HG03565 (cell line): ENCODE measurements around the gene PLA2G2F.

Experiments used
- ATAC-seq: cut with Tn5 transposase; IDR thresholded peaks from one replicate; pipeline ENCODE4 v1.9.1; 2021; ENCODE audit warnings: mild to moderate bottlenecking, moderate library complexity; ENCODE audit not compliant: unreplicated experiment

Gene PLA2G2F

DNA sequence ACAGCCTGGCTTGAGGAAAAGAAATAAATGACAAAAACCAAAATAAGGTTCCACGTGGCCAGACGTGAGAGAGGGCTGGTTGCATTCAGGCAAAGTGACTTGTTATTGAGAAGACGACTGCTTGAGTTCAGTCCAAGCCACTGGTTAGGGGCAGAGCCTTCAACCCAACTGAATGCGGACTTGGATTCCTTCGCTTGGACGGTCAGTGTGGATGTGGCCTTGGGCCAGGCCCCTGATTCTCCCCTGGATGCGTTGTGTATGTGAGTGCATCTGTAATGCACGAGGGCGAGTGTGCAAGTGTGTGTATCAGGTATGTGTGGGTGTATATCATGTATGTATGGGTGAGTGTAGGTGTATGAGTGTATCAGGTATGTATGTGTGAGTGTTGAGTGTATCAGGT lies 1.9 kb downstream of the PLA2G2F start:
- ATAC-seq: no peak

DNA sequence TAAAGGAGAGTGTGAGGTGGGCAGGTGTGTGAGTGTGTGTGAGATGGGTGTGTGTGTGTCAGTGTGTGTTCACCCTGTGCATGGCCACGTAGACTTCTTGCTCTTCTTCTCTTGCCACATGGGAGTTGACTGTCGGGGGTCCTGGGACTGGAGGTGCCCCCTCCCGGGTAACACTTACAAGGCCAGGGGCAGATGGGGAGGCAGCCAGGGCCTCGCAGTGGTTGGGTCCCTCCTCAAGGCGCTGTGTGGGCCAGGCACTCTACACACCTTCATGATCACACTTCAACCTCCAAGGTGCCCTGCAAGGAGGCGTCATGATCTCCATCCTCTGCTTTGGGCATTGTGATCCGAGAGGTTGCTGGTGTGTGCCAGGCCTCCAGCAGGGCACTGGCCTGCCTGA lies 2.3 kb downstream of the PLA2G2F start:
- ATAC-seq: no peak

DNA sequence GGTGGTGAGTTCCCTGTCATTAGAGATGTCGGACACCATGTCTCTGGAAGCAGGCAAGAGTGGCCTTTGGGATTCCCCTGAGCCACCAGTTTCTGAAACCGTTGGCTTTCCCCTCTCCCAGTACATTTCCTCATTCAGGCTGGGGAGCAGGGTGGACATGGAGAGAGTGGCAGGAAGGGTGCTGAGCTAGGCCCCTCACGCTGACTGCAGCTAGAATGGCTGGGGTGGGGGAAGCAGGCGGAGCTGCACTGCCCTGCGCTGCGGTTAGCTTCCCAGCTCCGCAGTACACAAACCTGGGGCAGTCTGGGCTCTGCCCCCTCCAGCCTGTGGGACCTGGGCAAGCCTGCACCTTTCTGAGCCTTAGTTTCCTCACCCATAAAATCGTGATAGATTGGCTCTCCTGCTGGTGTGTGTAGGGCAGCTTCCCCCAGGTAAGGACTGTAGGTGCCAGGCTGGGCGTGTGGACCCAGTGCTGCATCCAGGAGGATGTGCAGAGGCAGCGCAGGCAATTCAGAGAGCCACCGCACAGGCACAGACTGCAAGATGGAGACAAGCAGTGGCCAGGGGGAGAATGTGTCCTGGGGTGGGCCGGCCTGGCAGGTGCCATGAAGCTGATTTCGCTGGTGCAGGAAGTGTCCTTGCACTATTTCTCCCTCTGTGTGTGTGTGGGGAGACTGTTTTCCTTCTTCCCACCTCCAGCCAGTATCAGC lies 3.0 kb downstream of the PLA2G2F start:
- ATAC-seq: no peak

DNA sequence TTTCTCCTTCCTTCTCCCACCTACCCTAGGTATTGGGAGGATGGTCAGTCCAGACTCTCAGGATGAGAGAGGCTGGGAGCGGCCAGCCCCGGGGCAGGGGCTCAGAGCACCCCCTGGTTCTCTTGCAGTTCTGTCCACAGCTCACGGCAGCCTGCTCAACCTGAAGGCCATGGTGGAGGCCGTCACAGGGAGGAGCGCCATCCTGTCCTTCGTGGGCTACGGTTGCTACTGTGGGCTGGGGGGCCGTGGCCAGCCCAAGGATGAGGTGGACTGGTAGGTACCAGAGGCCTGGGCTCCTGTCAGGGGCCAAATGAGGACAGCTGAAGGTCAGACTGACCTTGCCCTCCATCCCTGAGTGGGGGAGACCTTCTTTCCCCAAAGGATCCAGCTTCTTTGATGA lies 4.2 kb downstream of the PLA2G2F start:
- no peak for ATAC-seq

DNA sequence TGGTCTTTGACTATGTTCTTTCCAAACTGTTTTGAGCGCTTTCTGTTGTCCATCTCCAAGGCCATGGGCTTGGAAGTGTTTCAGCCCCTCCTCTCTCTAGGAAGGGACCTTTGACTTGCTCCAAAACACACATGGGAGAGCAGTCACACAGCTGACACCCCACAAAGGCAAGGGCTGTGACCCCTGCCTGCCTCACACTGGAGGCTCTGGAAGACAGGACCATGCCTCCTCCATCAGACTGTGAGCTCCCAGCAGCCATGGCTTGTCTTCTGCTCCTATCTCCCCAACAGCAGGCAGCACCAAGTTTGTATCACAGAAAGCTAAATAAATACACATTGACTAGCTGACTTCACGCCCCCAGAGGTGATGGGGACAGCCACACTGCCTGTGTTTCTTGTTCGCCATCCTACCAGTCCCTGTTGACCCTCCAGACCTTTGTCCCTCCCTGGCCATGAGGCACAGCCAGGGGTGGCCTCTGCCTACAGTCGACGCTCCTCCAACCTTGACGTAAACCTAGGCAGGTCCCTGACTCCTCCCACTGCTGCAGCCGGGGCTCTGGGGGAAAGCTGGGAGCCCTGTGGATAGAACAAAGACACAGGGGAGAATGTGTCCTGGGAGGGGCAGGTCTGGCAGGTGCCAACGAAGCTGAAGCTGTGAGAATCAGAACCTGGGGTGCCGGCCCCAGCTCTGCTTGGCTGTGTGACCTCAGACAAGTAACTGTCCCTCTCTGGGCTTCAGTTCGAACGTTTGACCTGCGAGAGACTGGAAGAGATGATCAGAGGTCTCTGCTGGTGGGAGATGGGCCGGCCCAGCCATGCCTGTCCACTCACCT lies 4.8 kb downstream of the PLA2G2F start:
- no peak for ATAC-seq

DNA sequence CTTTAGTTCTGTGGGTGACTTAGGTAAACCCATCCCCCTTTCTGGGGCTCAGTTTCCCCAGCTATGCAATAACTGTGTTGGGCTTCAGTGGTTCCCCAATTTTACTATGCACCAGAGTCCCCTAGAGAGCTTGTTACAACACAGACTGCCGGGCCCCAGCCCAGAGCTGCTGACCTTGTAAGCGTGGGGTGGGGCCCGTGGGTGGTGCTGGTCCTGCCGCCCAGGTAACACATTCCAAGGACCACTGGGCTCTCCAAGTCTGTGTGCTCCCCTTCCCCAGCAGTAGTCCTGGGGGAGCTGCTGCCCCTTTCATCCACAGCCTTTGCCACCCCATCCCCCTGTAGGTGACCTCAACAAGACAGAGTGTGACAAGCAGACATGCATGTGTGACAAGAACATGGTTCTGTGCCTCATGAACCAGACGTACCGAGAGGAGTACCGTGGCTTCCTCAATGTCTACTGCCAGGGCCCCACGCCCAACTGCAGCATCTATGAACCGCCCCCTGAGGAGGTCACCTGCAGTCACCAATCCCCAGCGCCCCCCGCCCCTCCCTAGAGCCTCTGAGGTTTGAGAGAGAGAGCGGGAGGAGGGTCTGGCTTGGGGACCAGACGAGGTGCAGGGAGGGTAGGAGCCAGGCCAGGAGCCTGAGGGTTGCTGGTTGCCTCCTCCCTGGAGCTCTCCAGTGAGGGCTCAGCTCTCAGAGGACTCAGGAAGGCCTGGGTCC lies 8.9 kb downstream of the PLA2G2F start:
- ATAC-seq: no peak

DNA sequence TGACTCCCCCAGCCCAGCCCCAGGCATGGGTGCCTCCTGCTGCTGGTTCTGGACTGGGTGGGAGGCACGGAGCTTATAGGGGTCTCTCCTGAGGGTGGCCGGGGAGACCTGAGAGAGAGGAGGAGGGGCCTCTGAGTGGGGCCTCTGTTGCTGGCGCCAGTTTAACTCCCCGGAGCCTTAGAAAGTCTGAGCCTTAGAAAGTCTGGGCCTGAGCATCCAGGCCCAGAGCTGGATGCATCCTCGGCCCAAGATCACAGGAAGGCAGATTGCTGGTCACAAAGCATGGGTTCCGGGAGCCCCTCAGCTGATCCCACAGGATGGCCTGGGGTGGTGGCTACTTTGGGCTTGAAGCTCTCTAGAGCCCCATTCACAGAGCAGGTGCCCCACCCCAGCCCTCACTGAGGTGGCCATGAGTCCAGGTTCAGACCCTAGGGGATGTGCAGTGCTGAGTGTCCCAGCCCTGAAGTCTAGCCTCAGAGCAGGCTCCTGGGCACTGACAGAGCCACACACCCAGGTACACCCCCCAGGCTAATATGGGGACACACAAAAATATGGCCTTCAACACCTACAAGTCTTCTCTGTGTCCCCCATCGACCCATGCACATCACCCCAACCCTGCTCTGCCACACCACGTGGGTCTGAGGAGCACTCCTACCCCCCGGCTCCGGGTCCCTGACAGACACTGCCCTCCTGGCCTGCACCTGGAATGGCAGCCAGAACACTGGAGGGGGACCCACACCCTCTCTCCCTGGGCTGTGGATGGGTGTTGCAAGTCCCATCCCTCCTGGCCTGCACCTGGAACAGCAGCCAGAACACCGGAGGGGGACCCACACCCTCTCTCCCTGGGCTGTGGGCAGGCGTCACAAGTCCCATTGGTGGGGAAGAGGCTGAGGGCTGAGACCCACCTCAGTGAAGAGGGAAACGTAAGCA lies 9.7 kb downstream of the PLA2G2F start:
- ATAC-seq: no peak

DNA sequence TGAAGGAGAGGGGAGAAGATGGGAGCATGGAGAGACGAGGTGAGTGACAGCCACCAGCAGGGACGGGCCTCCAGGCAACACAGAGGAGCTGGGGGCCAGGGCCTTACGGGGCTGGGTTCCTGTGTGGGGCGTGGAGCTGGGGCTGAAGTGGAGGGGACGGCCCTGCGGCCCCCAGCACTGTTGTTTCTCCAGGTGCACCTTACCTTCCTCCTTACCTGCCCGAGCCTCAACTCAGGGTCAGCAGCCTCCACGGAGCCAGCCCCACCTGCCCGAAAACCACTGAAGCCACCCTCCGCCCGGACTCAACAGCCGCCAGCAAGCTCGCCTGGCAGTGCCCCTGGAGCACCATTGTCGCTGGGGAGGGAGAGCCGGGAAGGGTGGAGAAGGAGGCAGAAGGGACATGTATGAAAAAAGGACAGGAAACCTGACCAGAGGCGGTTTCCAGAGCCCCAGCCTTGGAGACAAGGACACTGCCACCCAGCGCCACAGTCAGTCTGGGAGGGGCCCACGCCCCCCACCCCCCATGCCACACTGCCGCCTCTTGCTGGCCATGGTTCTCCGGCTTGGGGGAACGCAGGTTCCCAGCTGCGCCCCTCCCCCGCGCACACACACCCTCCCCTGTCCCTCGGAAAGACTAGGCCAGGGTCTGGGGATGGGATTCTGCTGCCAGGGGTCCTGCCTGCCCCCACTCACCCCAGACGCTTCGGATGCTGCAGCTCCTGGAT lies 10.6 kb downstream of the PLA2G2F start:
- ATAC-seq: no peak

DNA sequence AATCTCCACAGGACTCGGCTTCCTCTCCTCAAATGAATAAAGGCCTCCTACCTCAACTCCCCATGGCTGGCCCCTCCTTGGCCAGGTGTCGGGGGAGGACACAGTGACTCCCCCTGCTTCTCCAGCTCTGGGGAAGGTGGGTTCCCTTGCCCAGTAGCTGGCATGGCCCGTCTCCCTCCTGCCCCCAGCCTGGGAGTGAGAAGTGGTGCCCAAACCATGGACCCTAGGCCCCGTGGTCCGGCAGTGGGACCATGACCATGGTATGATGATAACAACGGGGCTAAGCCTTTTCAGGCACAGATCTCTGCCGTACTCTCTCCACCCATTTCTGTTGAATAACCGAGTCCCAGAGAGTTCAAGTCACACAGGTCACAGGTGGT lies 11.2 kb downstream of the PLA2G2F start:
- no peak for ATAC-seq

DNA sequence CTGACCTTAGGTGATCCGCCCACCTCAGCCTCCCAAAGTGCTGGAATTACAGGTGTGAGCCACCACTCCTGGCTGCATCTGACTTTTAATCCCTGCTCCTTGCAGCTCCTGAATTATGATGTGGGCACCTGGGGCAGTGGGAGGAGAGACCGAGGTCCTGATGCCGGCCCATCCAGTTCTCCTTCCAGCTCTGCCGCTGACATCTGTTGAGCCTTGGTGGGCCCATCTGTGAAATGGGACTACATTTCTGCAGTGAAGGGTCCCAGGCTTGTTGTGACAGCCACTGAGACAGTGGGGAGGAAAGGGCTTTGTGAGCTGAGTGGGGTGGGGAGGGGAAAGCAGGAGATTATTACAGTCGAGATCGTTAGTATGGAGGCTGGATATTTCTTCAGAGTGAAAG lies 11.8 kb downstream of the PLA2G2F start:
- no peak for ATAC-seq

DNA sequence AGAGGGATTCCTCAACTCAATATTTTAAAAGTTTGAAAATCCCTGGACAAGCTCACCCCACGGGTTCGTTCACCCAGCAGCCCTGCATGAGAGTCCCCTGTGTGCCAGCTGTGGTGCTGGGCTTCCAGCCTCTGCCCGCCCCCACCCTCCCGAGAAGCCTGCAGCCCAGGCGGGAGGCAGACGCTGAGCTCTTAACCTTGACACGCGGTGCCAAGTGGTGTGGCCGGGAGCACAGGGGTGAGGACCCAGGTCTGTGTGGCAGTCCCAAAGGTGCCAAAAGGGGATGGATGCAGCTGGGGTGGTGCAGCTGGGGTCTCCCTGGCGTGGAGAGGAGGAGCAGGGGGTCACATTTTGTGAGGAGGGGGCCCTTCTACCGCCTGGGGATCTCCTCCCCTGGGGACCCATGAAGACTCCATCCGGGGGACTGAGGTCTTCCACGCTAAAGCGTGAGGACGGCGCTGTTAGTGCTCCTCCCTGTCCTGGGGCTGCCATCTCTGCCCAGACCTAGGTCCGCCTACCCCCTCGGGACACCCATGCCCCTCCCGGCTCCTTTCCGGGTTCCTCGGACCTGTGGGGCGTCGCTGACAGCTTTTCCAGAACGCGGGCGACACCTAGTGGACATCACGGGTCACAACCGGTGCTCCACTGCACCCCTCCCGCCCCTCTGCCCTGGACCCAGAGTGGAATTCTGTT lies 12.9 kb downstream of the PLA2G2F start:
- ATAC-seq: no peak

DNA sequence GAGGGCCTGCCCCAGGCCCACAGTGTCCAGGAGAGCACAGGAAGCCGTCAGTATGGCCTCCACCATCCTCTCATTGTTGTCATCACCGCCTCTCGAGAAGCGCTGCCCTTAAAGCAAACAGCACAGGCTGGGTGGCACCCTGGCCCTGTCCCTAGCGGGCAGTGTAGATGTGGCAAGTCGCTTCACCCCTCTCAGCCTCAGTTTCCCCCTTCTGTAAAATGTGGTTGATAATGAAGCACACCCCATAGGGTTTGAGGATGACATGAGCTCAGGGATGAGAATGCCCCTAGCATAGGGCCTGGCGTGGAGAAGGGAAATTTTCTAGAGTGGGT lies 13.4 kb downstream of the PLA2G2F start:
- ATAC-seq: no peak

DNA sequence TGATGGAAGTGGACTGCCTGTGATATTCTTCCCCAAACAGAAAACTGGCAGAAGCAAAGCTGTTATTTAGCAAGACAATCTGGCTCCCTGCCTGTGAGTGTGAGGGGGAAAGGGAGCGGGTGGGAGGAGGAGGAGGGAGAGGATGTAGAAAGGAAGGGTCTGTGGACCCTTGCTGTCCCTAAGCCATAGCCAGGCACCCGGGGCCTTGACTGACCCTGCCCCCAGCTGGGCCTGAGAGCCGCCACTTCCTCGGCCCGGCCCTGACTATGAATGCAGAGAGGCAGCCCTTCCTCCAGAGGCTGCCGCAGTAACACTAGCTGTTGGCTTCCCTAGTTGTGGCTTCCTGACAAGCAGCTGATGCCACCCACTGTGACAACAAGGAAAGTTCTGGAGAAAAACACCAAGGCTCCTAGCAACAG lies 13.9 kb downstream of the PLA2G2F start:
- no peak for ATAC-seq

DNA sequence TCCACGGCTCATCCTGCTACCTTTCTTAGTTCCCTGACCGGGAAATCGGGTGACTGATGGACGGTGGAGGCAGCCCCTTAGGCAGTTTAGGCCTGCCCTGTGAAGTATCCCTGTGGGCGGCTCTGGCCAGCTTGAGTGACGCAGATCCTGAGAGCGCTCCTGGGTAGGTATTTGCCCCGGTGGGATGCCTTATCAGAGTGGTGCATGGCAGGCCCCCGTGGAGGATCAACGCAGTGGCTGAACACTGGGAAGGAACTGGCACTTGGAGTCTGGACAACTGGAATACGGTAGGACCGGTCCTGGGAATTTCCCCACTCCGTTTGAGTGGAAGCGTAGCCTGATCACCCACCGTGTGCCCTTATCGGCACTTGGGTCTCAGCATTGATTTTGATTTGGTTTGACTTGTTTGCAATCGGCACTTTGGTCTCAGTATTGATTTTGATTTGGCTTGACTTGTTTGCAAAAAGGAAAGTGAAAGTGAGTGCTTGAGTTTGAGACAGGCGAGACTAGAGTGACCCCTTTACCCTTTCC lies 15.2 kb downstream of the PLA2G2F start:
- ATAC-seq: no peak

DNA sequence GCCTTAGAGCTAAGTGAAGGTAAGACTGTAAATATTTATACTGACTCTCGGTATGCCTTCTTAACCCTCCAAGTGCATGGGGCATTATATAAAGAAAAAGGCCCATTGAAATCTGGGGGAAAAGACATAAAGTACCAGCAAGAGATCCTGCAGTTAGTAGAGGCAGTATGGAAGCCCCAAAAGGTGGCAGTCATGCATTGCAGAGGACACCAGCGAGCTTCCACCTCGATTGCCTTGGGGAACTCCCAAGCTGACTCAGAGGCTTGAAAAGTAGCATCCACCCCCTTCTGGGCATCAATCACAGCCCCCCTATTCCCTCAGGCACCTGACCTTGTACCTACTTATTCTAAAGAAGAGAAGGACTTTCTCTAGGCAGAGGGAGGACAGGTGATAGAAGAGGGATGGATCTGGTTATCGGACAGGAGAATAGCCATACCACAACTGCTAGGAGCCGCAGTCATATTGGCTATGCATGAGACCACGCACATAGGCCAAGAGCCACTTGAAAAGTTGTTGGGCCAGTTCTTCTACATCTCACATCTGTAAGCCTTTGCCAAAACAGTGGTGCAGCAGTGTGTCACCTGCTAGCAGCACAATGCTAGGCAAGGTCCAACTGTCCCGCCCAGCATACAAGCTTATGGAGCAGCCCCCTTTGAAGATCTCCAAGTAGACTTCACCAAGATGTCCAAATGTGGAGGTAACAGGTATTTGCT lies 19.4 kb downstream of the PLA2G2F start:
- ATAC-seq: no peak

DNA sequence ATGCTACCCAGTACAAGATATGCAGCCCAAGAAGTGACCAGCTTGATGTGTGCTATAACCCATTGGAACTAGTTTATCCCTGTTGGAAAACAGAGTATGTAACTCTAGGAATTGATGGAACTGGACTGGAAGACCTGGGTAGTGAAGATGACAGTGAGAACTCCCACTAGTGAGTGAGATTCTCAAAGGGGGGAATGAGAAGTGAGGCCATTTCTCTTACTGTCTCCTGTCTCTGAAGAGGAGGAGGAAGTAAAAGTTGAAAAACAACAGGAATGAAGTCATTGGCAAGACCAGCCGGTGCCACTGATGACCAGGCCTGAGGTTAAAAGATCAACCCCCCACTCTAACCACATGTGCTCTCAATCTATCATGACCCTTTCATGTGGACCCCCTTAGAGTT lies 20.9 kb downstream of the PLA2G2F start:
- ATAC-seq: no peak

DNA sequence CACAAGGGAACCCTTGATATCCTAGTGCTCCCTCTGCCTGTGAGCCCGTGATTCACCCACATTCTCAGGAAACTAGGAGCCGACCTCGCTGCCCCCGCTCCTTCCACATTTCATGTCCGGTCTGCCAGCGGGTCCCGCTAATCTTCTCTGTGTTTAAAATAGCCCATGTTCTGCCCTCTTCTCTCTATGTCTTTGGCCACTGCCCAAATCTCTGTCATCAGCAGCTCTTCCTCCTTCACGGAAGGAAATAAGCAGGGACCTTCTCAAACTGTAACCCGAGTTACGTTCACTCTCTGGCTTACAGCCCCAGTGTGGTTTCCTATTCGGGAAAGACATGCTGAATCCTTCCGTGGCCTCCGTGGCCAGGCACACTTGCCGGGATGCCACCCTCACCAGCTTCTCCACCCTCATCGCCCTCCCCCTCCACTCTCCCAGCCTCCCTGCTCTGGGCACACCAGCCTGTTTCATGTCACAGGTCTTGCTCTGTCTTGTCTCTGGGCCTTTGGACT lies 25.6 kb downstream of the PLA2G2F start:
- ATAC-seq: no peak

DNA sequence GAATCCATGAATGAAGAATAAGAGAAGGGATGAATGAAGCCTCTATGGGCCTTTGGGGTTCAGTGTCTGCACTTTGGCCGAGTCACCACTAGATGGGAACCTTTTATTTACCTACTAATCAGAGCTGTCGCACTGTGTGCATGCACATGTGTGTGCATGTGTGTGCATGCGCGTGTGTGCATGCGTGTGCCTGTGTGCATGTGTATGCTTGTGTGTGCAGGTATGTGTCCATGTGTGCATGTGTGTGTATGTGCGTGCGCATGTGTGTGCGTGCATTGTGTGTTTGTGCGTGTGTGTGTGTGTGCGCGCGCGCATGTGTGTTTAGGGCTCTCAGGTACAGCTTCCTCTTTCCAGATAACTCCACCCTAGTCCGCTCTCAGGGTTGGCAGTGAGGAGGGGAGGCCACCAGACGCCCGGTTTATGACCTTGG lies 26.4 kb downstream of the PLA2G2F start:
- ATAC-seq: no peak

DNA sequence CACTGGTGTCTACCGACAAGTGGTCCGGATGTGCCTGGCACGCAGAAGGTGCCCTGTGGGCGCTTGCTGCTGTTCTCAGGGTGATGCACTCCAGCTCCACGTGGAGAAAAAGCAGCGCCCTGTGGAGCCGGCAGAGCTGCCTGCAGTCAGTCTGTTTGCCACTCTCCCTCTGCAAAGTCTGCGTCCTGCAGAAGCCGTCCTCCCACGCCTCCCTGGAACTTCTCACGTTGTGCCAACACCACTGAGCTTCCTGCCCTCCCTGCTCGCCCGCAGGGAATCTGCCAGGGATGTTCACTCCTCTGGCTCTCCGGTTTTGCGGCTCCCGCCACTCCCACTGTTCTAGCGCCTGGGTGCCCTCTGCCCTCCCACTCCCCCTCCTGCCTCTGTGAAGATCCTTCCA lies 26.9 kb downstream of the PLA2G2F start:
- ATAC-seq: no peak
